Endometrium (tissue), 2 donors: Measurements from ENCODE around the gene CDKN2C.
"Not testable (repeated sequence)": the region's sequence is repeated elsewhere in the genome, so short reads cannot be mapped to it uniquely, and the experiment has no call there.

ENCODE experiments used
- FAIRE-seq: peaks from 2 replicates; lab custom pipeline; 2012; peaks lifted over from hg19 to GRCh38; lab: Jason Lieb, UNC
- donor health status: control.
- donor health status: control.

CDKN2C gene

DNA sequence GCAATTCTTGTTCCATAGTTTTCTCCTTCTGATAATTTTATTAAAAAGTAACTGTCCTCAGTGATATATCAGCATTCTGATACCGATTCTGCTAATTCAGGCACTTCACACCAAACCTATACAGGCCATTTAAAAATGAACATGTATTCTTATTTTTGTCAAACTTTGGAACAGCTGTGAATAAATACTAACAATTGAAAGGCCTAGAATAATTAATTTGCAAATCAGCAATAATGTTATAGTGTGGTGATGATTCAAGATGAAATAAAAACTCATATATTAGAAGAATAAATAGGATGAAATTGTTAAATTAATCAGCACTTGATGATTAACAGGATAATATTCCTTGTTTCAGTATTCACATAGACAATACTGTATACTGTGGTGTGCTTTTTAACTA is 9.9 kb downstream of the CDKN2C start:
- FAIRE-seq: no peak

- no peak for FAIRE-seq
These were observed 10.5 kb downstream of the CDKN2C start for GRCh38 chr1:50980505-50980904.

GRCh38 chr1:50981741-50982140 is 11.7 kb downstream of the CDKN2C start:
- FAIRE-seq: no peak

- FAIRE-seq: no peak
These were observed 12.6 kb downstream of the CDKN2C start for GRCh38 chr1:50982611-50983010.

DNA sequence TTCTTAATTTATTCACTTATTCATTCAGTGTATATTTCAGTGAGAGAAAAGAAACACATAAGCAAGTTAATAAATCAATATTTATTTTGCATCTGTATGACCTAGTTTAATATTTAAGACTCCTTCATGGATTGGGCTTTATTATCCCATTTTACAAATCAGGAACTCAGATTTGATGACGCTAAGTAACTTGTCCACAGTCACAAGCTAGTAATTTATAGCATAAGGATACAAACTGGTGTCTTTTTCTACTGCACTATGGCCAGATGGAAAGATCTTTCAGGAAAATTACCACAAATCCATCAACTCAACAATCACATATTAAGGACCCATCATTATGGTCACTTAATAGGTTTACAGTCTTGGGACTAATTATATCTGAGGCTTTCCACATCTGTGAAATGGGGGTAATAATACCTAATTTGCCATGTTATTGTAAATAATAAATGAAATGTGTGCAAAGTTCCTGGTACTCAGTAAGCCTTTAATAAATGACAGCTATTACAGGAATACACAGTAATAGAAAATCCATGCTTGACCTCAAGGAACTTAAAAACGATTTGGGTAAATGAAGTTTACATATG is 13.3 kb downstream of the CDKN2C start:
- FAIRE-seq: no peak

- no peak for FAIRE-seq
These were observed 15.0 kb downstream of the CDKN2C start for GRCh38 chr1:50985094-50985493.

DNA sequence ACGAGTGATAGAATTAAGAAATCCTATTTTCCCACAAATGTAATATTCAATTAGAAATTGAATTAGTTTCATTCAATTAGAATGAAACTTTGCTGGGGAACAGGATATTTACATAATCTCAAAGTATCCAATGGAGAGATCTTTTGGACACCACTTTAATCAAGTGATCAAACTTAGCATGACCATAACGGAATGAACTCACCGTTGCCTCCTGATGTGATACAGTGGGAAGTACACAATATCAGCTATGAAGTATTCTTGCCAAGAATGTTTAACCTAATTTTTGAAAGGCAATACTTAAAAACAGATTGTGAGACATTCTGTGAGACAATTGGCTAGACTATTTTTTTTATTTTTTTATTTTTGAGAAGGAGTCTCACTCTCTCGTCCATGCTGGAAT is 16.6 kb downstream of the CDKN2C start:
- FAIRE-seq: no peak

DNA sequence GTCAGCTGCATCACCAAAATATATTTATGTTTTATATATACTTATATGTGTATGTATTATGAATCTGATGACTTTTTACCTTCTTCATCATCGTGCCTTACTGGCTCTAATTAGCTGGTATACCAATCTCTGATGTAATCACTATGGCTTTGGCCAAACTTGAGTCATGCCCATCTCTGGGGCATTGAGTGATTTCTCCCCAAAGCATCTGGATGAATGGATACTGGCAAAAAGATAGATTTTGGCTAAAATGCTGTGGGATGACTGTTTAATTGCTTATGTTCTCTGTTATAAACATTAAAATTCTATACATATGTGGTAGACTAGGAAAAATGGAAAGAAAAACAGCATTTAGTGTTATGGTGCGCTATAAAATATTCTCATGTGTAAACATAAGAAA is 19.6 kb downstream of the CDKN2C start:
- FAIRE-seq: no peak

GRCh38 chr1:50992532-50993318 is 22.7 kb downstream of the CDKN2C start:
- FAIRE-seq: no peak

- no peak for FAIRE-seq
These were observed 23.6 kb downstream of the CDKN2C start for GRCh38 chr1:50993645-50994044.

DNA sequence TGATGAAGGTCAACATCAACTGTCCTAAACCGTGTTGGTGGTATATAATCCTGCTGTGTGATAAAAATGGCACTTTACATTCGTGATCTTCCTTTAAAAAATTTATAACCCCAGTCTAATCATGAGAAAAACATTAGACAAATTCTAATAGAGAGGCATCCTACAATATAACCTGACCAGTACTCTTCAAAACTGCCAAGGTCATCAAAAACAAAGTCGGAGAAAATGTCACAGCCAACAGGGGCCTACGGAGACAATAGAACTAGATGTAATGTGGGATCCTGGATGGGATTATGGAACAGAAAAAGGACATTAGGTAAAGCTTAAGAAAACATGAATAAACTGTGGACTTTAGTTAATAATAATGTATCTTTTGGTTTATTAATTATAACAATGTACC is 25.0 kb downstream of the CDKN2C start:
- no peak for FAIRE-seq

- no peak for FAIRE-seq
These were observed 25.6 kb downstream of the CDKN2C start for GRCh38 chr1:50995651-50996050.

DNA sequence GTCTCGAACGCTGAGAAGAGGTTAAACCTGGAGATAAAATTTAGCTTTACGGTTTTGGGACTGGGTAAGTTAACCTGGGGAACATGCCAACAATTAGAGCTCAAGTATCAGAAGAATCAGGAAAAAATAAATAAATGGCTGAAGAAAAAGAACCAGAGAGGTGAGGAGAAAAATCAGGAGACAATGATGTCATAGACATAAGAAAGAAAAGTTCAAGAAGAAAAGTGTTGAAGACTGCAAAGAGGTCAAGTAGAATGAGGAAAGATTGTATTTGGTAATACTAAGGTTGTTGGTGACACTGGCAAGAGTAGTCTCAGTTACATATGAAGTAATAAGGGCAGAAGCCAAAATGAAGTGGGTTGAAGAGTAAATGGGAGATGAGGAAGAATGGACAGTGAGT is 26.0 kb downstream of the CDKN2C start:
- FAIRE-seq: no peak

DNA sequence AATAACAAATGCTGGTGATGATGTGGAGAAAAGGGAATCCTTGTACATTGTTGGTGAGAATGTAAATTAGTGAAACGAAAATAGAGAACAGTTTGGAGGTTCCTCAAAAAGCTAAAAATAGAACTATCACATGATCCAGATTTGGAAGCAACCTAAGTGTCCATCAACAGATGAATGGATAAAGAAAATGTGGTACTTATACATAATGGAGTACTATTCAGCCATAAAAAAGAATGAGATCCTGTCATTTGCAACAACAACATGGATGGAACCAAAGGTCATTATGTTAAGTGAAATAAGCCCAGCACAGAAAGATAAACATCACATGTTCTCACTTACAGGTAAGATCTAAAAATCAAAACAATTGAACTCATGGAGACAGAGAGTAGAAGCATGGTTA is 29.3 kb downstream of the CDKN2C start:
- FAIRE-seq: not testable (repeated sequence)

- no peak for FAIRE-seq
These were observed 30.1 kb downstream of the CDKN2C start for GRCh38 chr1:51000160-51000559.

DNA sequence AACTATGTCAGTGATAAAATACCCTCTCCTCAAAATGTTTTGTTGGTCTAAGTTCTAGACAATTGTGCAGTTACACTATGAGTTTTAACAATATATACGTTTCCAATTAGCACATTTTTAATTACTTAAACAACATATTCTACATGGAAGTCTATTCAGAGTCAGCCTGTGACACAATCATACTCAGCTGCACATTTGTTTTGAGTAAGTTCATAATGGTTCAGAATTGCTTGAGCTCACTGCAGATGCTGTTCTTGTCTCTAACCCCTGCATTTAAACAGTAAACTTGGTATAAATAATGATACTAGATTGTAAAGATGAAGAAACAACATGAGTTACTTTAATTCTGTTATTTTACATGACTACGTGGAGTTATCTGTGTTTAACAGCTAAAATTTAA is 30.6 kb downstream of the CDKN2C start:
- no peak for FAIRE-seq

GRCh38 chr1:51002516-51002915 is 32.5 kb downstream of the CDKN2C start:
- FAIRE-seq: no peak

DNA sequence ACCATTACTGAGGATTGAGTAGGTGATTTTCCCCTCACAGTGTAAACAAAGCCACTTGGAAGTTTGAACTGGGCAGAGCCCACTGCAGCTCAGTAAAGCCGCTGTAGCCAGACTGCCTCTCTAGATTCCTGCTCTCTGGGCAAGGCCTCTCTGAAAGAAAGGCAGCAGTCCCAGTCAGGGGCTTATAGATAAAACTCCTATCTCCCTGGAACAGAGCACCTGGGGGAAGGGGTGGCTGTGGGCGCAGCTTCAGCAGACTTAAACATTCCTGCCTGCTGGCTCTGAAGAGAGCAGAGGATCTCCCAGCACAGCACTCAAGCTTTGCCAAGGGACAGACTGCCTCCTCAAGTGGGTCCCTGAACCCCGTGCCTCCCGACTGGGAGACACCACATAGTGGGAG is 35.5 kb downstream of the CDKN2C start:
- FAIRE-seq: not testable (repeated sequence)

- no peak for FAIRE-seq
These were observed 39.3 kb downstream of the CDKN2C start for GRCh38 chr1:51009381-51009780.

DNA sequence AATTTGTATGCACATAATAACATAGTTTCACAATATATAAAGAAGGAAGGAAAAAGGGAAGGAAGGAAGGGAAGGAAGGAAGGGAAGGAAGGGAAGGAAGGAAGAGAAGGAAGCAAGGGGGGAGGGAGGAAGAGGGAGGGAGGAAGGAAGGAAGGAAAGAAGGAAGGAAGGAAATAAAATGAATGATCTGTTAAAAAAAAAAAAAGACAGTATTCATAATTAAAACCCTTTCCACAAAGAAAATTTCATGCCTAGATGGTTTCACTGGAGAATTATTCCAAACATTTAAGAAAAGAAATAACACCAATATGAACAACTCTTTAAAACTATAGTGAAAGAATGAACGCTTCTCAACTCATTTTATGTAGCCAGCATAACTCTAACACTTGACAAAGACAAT is 44.8 kb downstream of the CDKN2C start:
- no peak for FAIRE-seq

- FAIRE-seq: no peak
These were observed 49.8 kb downstream of the CDKN2C start for GRCh38 chr1:51019811-51020210.
